Measurements from ENCODE around the gene PRRC2A. TPM values are rescaled to one million over a fixed set of nuclear protein-coding genes. Genes with fewer than 3 reads are reported as not detected.

PRRC2A gene
- total RNA-seq, 1 donor = 68.0 TPM

GRCh38 chr6:31681135-31681671, 60.7 kb downstream of the PRRC2A start:
- TF ChIP-seq, protein P1, sequence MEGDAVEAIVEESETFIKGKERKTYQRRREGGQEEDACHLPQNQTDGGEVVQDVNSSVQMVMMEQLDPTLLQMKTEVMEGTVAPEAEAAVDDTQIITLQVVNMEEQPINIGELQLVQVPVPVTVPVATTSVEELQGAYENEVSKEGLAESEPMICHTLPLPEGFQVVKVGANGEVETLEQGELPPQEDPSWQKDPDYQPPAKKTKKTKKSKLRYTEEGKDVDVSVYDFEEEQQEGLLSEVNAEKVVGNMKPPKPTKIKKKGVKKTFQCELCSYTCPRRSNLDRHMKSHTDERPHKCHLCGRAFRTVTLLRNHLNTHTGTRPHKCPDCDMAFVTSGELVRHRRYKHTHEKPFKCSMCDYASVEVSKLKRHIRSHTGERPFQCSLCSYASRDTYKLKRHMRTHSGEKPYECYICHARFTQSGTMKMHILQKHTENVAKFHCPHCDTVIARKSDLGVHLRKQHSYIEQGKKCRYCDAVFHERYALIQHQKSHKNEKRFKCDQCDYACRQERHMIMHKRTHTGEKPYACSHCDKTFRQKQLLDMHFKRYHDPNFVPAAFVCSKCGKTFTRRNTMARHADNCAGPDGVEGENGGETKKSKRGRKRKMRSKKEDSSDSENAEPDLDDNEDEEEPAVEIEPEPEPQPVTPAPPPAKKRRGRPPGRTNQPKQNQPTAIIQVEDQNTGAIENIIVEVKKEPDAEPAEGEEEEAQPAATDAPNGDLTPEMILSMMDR (IDR thresholded peaks at IDR 0.05; ENCODE audit: insufficient read depth, low read length) = peak; percentile 20
- peak overlapping the region; percentile 60 for H3K4me3 ChIP-seq (ENCODE audit: low read depth, low read length)
- peak; percentile 24 for DNase-seq (ENCODE audit: low read depth)

DNA sequence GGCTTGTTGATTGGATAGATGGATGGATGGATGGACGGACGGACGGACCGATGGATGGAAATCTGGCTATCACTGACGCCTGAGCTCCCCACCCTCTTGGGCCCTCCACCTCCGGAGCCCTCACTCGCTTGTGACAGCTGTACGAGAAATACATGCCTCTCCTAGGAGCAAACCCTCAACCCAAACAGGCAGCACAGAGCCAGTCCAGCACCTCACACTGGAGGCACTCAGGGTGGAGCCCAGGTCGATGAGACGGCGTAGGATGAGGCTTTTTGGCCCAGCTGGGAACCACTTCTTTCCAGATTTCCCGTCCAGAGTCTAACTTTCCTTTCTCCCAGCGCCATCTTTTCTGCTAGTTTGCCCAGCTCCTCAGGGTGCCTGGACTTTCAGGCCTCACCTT, 63.1 kb downstream of the PRRC2A start:
- TF ChIP-seq, protein P1 (IDR thresholded peaks at IDR 0.05; ENCODE audit: insufficient read depth, low read length) = no peak
- no peak overlapping the region for H3K4me3 ChIP-seq (ENCODE audit: low read depth, low read length)
- DNase-seq (ENCODE audit: low read depth) = no peak

GRCh38 chr6:31686483-31686882, 66.0 kb downstream of the PRRC2A start:
- TF ChIP-seq, protein P1 (IDR thresholded peaks at IDR 0.05; ENCODE audit: insufficient read depth, low read length) = no peak

DNA sequence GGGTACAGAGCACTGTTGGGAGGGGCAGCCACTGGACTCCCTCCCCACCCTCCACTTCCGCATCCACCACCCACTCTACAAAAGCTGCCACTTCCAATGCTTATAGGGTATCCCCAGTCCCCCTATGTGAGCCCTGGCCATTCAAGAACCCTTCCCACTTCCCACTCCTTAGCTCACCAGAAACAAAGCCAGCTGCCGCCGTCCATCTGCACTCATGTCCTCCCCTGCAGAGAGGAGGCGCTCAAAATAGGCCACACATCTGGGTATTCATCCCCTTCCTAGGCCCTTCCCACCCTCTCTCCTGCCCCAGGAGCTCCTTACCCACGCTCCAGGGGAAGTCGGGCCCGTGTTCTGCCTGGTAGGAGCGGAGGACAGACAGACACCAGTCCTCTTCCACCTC, 66.8 kb downstream of the PRRC2A start:
- H3K4me3 ChIP-seq (ENCODE audit: low read depth, low read length) = no peak overlapping the region
- DNase-seq (ENCODE audit: low read depth) = no peak
- TF ChIP-seq, protein P1 (IDR thresholded peaks at IDR 0.05; ENCODE audit: insufficient read depth, low read length) = no peak

More at GRCh38 chr6:31686483-31686882, 66.0 kb downstream of the PRRC2A start:
- DNase-seq (ENCODE audit: low read depth) = no peak
- no peak overlapping the region for H3K4me3 ChIP-seq (ENCODE audit: low read depth, low read length)

Small RNAs within 50 kb of the gene (small RNA-seq; reads per million reads assigned to genes)
- gene MIR6832 (0.25 reads per million), gene RF00019 (not detected), gene SNORA38 (114 reads per million, percentile 98 among the genes with 10 or more reads in this experiment), gene UQCRHP1 (not detected)

Other genes starting within 250 kb of the PRRC2A start
- 12.7 and 13.3 TPM in 2 replicates for gene MICA, start 217.1 kb upstream of the PRRC2A start, total RNA-seq (ENCODE audit: low replicate concordance)
- 3.4 and 16.6 TPM in 2 replicates for gene MICB, start 122.6 kb upstream of the PRRC2A start, total RNA-seq (ENCODE audit: low replicate concordance)
- gene MCCD1, start 91.8 kb upstream of the PRRC2A start, total RNA-seq (ENCODE audit: low replicate concordance) = not detected in 2 replicates
- 197 and 290 TPM in 2 replicates for gene DDX39B, start 78.7 kb upstream of the PRRC2A start, total RNA-seq (ENCODE audit: low replicate concordance)
- 3.8 and 6.7 TPM in 2 replicates for gene ATP6V1G2, start 74.1 kb upstream of the PRRC2A start, total RNA-seq (ENCODE audit: low replicate concordance)
- gene NFKBIL1, start 73.1 kb upstream of the PRRC2A start, total RNA-seq (ENCODE audit: low replicate concordance) = 20.0 and 48.7 TPM in 2 replicates
- not detected in 2 replicates for gene LTA, start 48.4 kb upstream of the PRRC2A start, total RNA-seq (ENCODE audit: low replicate concordance)
- not detected in 2 replicates for gene TNF, start 45.1 kb upstream of the PRRC2A start, total RNA-seq (ENCODE audit: low replicate concordance)
- gene LTB, start 38.3 kb upstream of the PRRC2A start, total RNA-seq (ENCODE audit: low replicate concordance) = not detected in 2 replicates
- not detected in 2 replicates for gene LST1, start 34.4 kb upstream of the PRRC2A start, total RNA-seq (ENCODE audit: low replicate concordance)
- gene NCR3, start 27.7 kb upstream of the PRRC2A start, total RNA-seq (ENCODE audit: low replicate concordance) = not detected in 2 replicates
- gene AIF1, start 5.5 kb upstream of the PRRC2A start, total RNA-seq (ENCODE audit: low replicate concordance) = not detected in 2 replicates
- gene BAG6, start 31.9 kb downstream of the PRRC2A start, total RNA-seq (ENCODE audit: low replicate concordance) = 109 and 161 TPM in 2 replicates
- 2.0 TPM in 1 of 2 replicates, not detected in the other for gene APOM, start 35.2 kb downstream of the PRRC2A start, total RNA-seq (ENCODE audit: low replicate concordance)
- gene C6orf47, start 40.1 kb downstream of the PRRC2A start, total RNA-seq (ENCODE audit: low replicate concordance) = 18.4 and 26.3 TPM in 2 replicates
- gene GPANK1, start 44.3 kb downstream of the PRRC2A start, total RNA-seq (ENCODE audit: low replicate concordance) = 19.9 and 69.8 TPM in 2 replicates
- 134 and 214 TPM in 2 replicates for gene CSNK2B, start 45.4 kb downstream of the PRRC2A start, total RNA-seq (ENCODE audit: low replicate concordance)
- gene LY6G5B, start 49.3 kb downstream of the PRRC2A start, total RNA-seq (ENCODE audit: low replicate concordance) = 2.8 and 4.5 TPM in 2 replicates
- 1.1 TPM in 1 of 2 replicates, not detected in the other for gene LY6G5C, start 60.4 kb downstream of the PRRC2A start, total RNA-seq (ENCODE audit: low replicate concordance)
- gene ABHD16A, start 82.6 kb downstream of the PRRC2A start, total RNA-seq (ENCODE audit: low replicate concordance) = 23.5 and 27.1 TPM in 2 replicates
- not detected in 2 replicates for gene LY6G6F, start 86.2 kb downstream of the PRRC2A start, total RNA-seq (ENCODE audit: low replicate concordance)
- not detected in 2 replicates for gene LY6G6D, start 94.6 kb downstream of the PRRC2A start, total RNA-seq (ENCODE audit: low replicate concordance)
- not detected in 2 replicates for gene LY6G6C, start 101.0 kb downstream of the PRRC2A start, total RNA-seq (ENCODE audit: low replicate concordance)
- not detected in 2 replicates for gene MPIG6B, start 102.7 kb downstream of the PRRC2A start, total RNA-seq (ENCODE audit: low replicate concordance)
- gene DDAH2, start 108.6 kb downstream of the PRRC2A start, total RNA-seq (ENCODE audit: low replicate concordance) = 70.5 and 223 TPM in 2 replicates
- gene CLIC1, start 115.8 kb downstream of the PRRC2A start, total RNA-seq (ENCODE audit: low replicate concordance) = 174 and 576 TPM in 2 replicates
- gene MSH5, start 119.3 kb downstream of the PRRC2A start, total RNA-seq (ENCODE audit: low replicate concordance) = 3.1 and 23.0 TPM in 2 replicates
- 0.90 and 6.2 TPM in 2 replicates for gene SAPCD1, start 141.9 kb downstream of the PRRC2A start, total RNA-seq (ENCODE audit: low replicate concordance)
- 0.36 and 0.90 TPM in 2 replicates for gene VWA7, start 156.6 kb downstream of the PRRC2A start, total RNA-seq (ENCODE audit: low replicate concordance)
- gene VARS1, start 175.0 kb downstream of the PRRC2A start, total RNA-seq (ENCODE audit: low replicate concordance) = 19.6 and 68.8 TPM in 2 replicates
- 49.5 and 88.3 TPM in 2 replicates for gene LSM2, start 186.3 kb downstream of the PRRC2A start, total RNA-seq (ENCODE audit: low replicate concordance)
- gene HSPA1L, start 194.6 kb downstream of the PRRC2A start, total RNA-seq (ENCODE audit: low replicate concordance) = 1.4 and 2.4 TPM in 2 replicates
- gene HSPA1A, start 194.8 kb downstream of the PRRC2A start, total RNA-seq (ENCODE audit: low replicate concordance) = 52.8 and 76.9 TPM in 2 replicates
- 62.0 and 112 TPM in 2 replicates for gene HSPA1B, start 207.0 kb downstream of the PRRC2A start, total RNA-seq (ENCODE audit: low replicate concordance)
- gene NEU1, start 242.1 kb downstream of the PRRC2A start, total RNA-seq (ENCODE audit: low replicate concordance) = 35.8 and 48.2 TPM in 2 replicates